PC-9 (cell line): Measurements from ENCODE around the gene DYNLT3. TPM values are rescaled to one million over a fixed set of nuclear protein-coding genes. Genes with fewer than 3 reads are reported as not detected.

Source experiments
- BruUV-seq: library from RNA; stranded (reverse); fragments of 400-500 nt; replicated peaks from 2 replicates; lab custom pipeline; 2021; lab: Mats Ljungman, UMichigan
- CTCF ChIA-PET: fragments of 300-600 bp; sonication (Branson Sonifier 250); formaldehyde crosslinking; loops from one replicate; lab custom pipeline; 2022; ENCODE audit warnings: antibody characterized with exemption; lab: Charles Lee
- POLR2A ChIA-PET: fragments of 300-600 bp; sonication (Branson Sonifier 250); formaldehyde crosslinking; loops from one replicate; lab custom pipeline; 2022; ENCODE audit warnings: antibody characterized with exemption; ENCODE audit not compliant: unreplicated experiment; lab: Charles Lee
- DNase-seq, 2 experiments: peaks; one replicate each; pipeline versions ENCODE4 v3.0.0 to v3.0.0-alpha.2; 2015 to 2022; ENCODE audit warnings: mixed read lengths in 1 of 2
- H2AFZ ChIP-seq: fragments of 200-600 bp; sonication (generic); 2 replicates; pipeline ENCODE4 v1.8.1; 2017; ENCODE audit warnings: antibody characterized with exemption
- H3F3A ChIP-seq: fragments of 200-600 bp; sonication (generic); 2 replicates; pipeline ENCODE4 v1.8.1; 2017; ENCODE audit warnings: antibody characterized with exemption, mild to moderate bottlenecking, low read depth; ENCODE audit not compliant: insufficient read depth
- H3K27ac ChIP-seq: fragments of 200-600 bp; sonication (generic); 2 replicates; pipeline ENCODE4 v1.6.1; 2016; ENCODE audit warnings: mixed run types
- H3K27me3 ChIP-seq: fragments of 200-600 bp; sonication (generic); 2 replicates; pipeline ENCODE4 v1.6.1; 2016; ENCODE audit warnings: low read depth, mixed run types; ENCODE audit not compliant: insufficient read depth
- H3K36me3 ChIP-seq: fragments of 200-600 bp; sonication (generic); 2 replicates; pipeline ENCODE4 v1.6.1; 2016; ENCODE audit warnings: low read depth, mixed run types
- H3K4me1 ChIP-seq: fragments of 200-600 bp; sonication (generic); replicated peaks from 2 replicates; pipeline ENCODE4 v1.6.1; 2016; ENCODE audit warnings: mixed run types; ENCODE audit not compliant: insufficient read depth
- H3K4me2 ChIP-seq: fragments of 200-600 bp; sonication (generic); 2 replicates; pipeline ENCODE4 v1.6.1; 2017; ENCODE audit warnings: mixed run types
- H3K4me3 ChIP-seq: fragments of 200-600 bp; sonication (generic); 2 replicates; pipeline ENCODE4 v1.6.1; 2016; ENCODE audit warnings: mixed run types
- H3K79me2 ChIP-seq: fragments of 200-600 bp; sonication (generic); 2 replicates; pipeline ENCODE4 v1.6.1; 2017; ENCODE audit warnings: low read depth, mixed run types
- H3K9me2 ChIP-seq: fragments of 200-600 bp; sonication (generic); 2 replicates; pipeline ENCODE4 v1.8.1; 2017; ENCODE audit warnings: mild to moderate bottlenecking; ENCODE audit not compliant: insufficient read depth
- H3K9me3 ChIP-seq: fragments of 200-600 bp; sonication (generic); 2 replicates; pipeline ENCODE4 v1.8.1; 2016; ENCODE audit warnings: low read depth; ENCODE audit not compliant: insufficient read depth
- H4K20me1 ChIP-seq: fragments of 200-600 bp; sonication (generic); 2 replicates; pipeline ENCODE4 v1.8.1; 2017; ENCODE audit not compliant: insufficient read depth
- EZH2 ChIP-seq: fragments of 200-600 bp; sonication (generic); IDR thresholded peaks from 2 replicates; pipeline ENCODE4 v1.8.0; 2017; ENCODE audit warnings: antibody characterized with exemption, low read depth
- intact Hi-C: fragments of 100-400 bp; cut with micrococcal nuclease; formaldehyde crosslinking; loops from one replicate; pipeline ENCODE4 v1.10.0; 2022; ENCODE audit not compliant: unreplicated experiment
- total RNA-seq: library from RNA; stranded (reverse); gene quantifications from 2 replicates; pipeline ENCODE4 v1.2.3, GENCODE V29; 2021
- TF ChIP-seq, protein P1 (sequence below): fragments of 200-600 bp; sonication (generic); conservative IDR thresholded peaks from 2 replicates; pipeline ENCODE4 v1.6.1; 2017; ENCODE audit warnings: mixed run types, antibody characterized with exemption, mild to moderate bottlenecking, moderate library complexity

Gene DYNLT3
- total RNA-seq, 1 experiment from 2014 or later: not detected

DNA sequence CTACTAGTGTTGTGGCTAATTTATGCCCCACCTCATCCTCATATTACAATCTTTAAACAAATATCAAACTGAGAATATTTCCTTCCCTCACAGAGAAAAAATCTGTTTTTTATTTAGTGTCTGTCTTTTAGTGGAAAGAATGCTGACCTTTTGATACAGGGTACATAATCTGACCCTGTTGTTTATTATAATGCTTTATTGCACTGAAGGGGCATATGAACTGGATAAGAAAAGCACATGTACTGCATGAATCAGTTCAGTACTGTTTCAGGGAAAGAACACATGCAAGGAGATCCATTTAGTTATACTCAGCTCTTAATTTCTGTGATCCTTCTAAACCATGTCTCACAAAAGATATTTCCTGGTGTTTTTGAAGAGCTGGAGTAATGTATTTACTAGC, 15.5 kb upstream of the DYNLT3 start:
- no TSS peak for BruUV-seq
- Histone ChIP-seq H3K4me2 (no peak overlapping the region), H4K20me1 (no peaks in the 10 kb centered on the region), H3K4me1 (no peaks in the 10 kb centered on the region), H3K9me3 (no peaks in the 10 kb centered on the region), H3K9me2 (no peaks in the 10 kb centered on the region), H3K27ac (no peak overlapping the region), H3K79me2 (no peaks in the 10 kb centered on the region), H3K36me3 (no peaks in the 10 kb centered on the region), H3K27me3 (no peaks in the 10 kb centered on the region), H3K4me3 (no peak overlapping the region), H3F3A (no peaks in the 10 kb centered on the region), H2AFZ (no peak overlapping the region)
- ChIA-PET POLR2A (no interaction called here), CTCF (no interaction called here)
- DNase-seq: no peak
- TF ChIP-seq, protein P1, sequence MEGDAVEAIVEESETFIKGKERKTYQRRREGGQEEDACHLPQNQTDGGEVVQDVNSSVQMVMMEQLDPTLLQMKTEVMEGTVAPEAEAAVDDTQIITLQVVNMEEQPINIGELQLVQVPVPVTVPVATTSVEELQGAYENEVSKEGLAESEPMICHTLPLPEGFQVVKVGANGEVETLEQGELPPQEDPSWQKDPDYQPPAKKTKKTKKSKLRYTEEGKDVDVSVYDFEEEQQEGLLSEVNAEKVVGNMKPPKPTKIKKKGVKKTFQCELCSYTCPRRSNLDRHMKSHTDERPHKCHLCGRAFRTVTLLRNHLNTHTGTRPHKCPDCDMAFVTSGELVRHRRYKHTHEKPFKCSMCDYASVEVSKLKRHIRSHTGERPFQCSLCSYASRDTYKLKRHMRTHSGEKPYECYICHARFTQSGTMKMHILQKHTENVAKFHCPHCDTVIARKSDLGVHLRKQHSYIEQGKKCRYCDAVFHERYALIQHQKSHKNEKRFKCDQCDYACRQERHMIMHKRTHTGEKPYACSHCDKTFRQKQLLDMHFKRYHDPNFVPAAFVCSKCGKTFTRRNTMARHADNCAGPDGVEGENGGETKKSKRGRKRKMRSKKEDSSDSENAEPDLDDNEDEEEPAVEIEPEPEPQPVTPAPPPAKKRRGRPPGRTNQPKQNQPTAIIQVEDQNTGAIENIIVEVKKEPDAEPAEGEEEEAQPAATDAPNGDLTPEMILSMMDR: no peak
- no peak for TF ChIP-seq EZH2
- intact Hi-C loops: no loop called here

DNA sequence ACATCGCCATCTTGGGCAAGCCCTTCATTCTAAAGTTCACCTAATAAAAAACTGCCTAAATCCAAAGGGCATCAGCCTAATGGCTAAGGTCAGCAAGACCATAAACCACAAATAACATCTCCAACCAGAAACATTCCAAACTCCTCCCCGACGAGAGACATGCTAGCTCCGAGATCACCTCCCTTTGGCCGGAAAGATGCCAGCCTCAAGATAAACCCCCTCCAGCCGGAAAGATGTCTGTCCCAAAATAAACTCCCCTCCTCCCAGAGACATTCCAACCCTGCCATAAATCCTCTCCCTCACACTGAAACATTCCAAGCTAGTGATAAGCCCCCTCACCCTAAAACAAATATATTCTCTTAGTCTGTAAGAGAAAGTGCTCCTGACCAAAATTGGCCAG, 13.3 kb upstream of the DYNLT3 start:
- TF ChIP-seq, protein P1: no peak
- TF ChIP-seq EZH2: no peak
- intact Hi-C loops: no loop called here
- Histone ChIP-seq H3K27ac (no peak overlapping the region), H3K27me3 (no peaks in the 10 kb centered on the region), H3K9me2 (no peaks in the 10 kb centered on the region), H3K4me3 (no peak overlapping the region), H3K4me1 (no peaks in the 10 kb centered on the region), H3K4me2 (no peak overlapping the region), H2AFZ (no peak overlapping the region), H3K79me2 (no peaks in the 10 kb centered on the region), H4K20me1 (no peaks in the 10 kb centered on the region), H3F3A (no peaks in the 10 kb centered on the region), H3K9me3 (no peaks in the 10 kb centered on the region), H3K36me3 (no peaks in the 10 kb centered on the region)
- DNase-seq: no peak
- ChIA-PET CTCF (no interaction called here), POLR2A (no interaction called here)
- no TSS peak for BruUV-seq

DNA sequence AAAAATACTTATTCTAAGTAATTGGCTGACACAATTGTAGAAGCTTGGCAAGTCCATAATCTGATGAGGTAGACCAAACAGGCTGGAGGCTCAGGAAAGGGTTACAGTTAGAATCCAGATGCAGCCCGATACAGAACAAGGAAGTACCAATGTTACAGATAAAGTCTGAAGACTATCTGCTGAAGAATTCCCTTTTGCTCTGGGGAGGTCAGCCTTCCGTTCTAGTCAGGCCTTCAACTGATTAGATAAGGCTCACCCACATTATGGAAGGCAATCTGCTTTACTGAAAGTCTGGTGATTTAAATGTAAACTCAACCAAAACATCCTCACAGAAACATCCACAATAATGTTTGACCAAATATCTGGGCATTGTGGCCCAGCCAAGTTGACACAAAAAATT, 7.4 kb upstream of the DYNLT3 start:
- CTCF ChIA-PET: no interaction called here
- intact Hi-C loops: no loop called here
- no peak for DNase-seq
- Histone ChIP-seq H3K36me3 (no peaks in the 10 kb centered on the region), H3K27ac (no peak overlapping the region), H3K9me2 (no peaks in the 10 kb centered on the region), H3K4me3 (no peak overlapping the region), H3F3A (no peaks in the 10 kb centered on the region), H3K9me3 (no peaks in the 10 kb centered on the region), H2AFZ (no peak overlapping the region), H3K4me2 (no peak overlapping the region), H3K4me1 (no peaks in the 10 kb centered on the region), H4K20me1 (no peaks in the 10 kb centered on the region), H3K79me2 (no peaks in the 10 kb centered on the region), H3K27me3 (no peaks in the 10 kb centered on the region)
- TF ChIP-seq EZH2: no peak
- TF ChIP-seq, protein P1: no peak
- POLR2A ChIA-PET: no interaction called here
- no TSS peak for BruUV-seq
